Ovary (tissue), 9 donors: ENCODE results near the gene OSBPL1A. TPM values are rescaled to one million over a fixed set of nuclear protein-coding genes. Genes with fewer than 3 reads are reported as not detected.

ENCODE experiments used
- DNase-seq, 5 donors: peaks; one replicate each; pipeline ENCODE4 v3.0.0-alpha.2; 2019 to 2020
- H3K27ac ChIP-seq, 2 donors: fragments of 200-600 bp; one replicate each; pipeline versions ENCODE4 v1.5.1 to v1.8.0; 2019 to 2022
- H3K27me3 ChIP-seq: fragments of 200-600 bp; one replicate; pipeline ENCODE4 v1.8.0; 2022
- H3K36me3 ChIP-seq: fragments of 200-600 bp; sonication (generic); one replicate; pipeline ENCODE4 v1.5.1; 2019
- H3K4me1 ChIP-seq: one replicate; pipeline ENCODE4 v1.8.1; 2013; ENCODE audit warnings: mild to moderate bottlenecking, moderate library complexity; ENCODE audit not compliant: insufficient read depth
- H3K4me3 ChIP-seq: fragments of 200-600 bp; sonication (generic); one replicate; pipeline ENCODE4 v1.5.1; 2017
- H3K9me3 ChIP-seq, 2 donors: fragments of 200-600 bp in 1 of 2; sonication (generic) in 1 of 2; one replicate each; pipeline versions ENCODE4 v1.5.1 to v1.8.1; 2013 to 2019; ENCODE audit warnings: mild to moderate bottlenecking in 1 of 2, moderate library complexity in 1 of 2
- CTCF ChIP-seq, 3 donors: fragments of 450-650 bp in 2 of 3; fragments of 200-600 bp in 1 of 3; IDR thresholded peaks; one replicate each; pipeline versions ENCODE4 v1.5.1 to v1.8.0; 2016 to 2022; ENCODE audit warnings: antibody characterized with exemption in 3 of 3, mild to moderate bottlenecking in 1 of 3
- EP300 ChIP-seq: sonication (generic); formaldehyde crosslinking; IDR thresholded peaks from one replicate; pipeline ENCODE4 v1.6.1; 2017; ENCODE audit warnings: antibody characterized with exemption
- POLR2A ChIP-seq: fragments of 450-650 bp; IDR thresholded peaks from one replicate; pipeline ENCODE4 v1.6.1; 2017; ENCODE audit warnings: antibody characterized with exemption, mild to moderate bottlenecking, moderate library complexity
- WGBS, 3 donors: extraction: QIAGEN DNeasy Blood & Tissue Kit in 1 of 3; methylation state at CpG; one replicate each; pipeline versions ENCODE4 v1.1.5 to v1.1.7; 2013 to 2017; 5-methylcytosine and 5-hydroxymethylcytosine counted together
- intact Hi-C, 4 donors: fragments of 100-400 bp; cut with DNase I; formaldehyde crosslinking; loops; one replicate each; pipeline versions ENCODE4 v1.11.0 to v1.15.1; 2022 to 2023
- polyA plus RNA-seq, 2 donors: library from polyadenylated mRNA; stranded (reverse); fragments of 200-250 nt in 1 of 2; fragments of 350-450 nt in 1 of 2; fragmentation: Illumina TruSeq in 1 of 2; extraction: RNeasy Lipid Tissue Mini Kit (QIAGEN cat#74804) in 1 of 2; gene quantifications; one replicate each; pipeline ENCODE4 v1.2.3, GENCODE V29; 2013 to 2014
- total RNA-seq, 7 donors: library from RNA; depleted of rRNA in 2 of 7; stranded (reverse); fragments of >200 nt in 2 of 7; fragmentation: NEBNext Ultra II Directional in 3 of 7; extraction: Animal tissue kit (Norgen Biotek cat#: 25700) in 3 of 7; gene quantifications; one replicate each; pipeline versions ENCODE4 v1.1.0 to v1.2.4, GENCODE V29; 2016 to 2023
- donor health status: DM: no; HTN: no; CAD: no; lungs with moderate emphysema.
- donor health status: DM: no; HTN: no; CAD: no.
- donor health status: Bipolar disorder and iron deficiency.
- donor health status: DM: yes; HTN: yes; CAD: no.
- donor health status: DM: no; HTN: no; CAD: no.
- donor health status: DM: yes; HTN: yes; CAD: no.

OSBPL1A gene
- total and polyA plus RNA-seq, 9 donors: 28.1 to 68.9 (median 40.2) TPM

GRCh38 chr18:24189664-24190346, 207.8 kb downstream of the OSBPL1A start:
- no peak overlapping the region for H3K27ac ChIP-seq
- 88 to 92% (median 91%) methylated on average over 15 of the region's 15 CpGs for WGBS, 3 donors
- no peaks in the 10 kb centered on the region for H3K27me3 ChIP-seq
- no peak overlapping the region for H3K4me3 ChIP-seq
- H3K36me3 ChIP-seq: no peaks in the 10 kb centered on the region
- H3K9me3 ChIP-seq: no peaks in the 10 kb centered on the region
- TF ChIP-seq POLR2A (no peak), CTCF (IDR thresholded peaks at IDR 0.05) (no peak), EP300 (no peak)
- DNase-seq: no peak
- peaks cover 2% of the 10 kb centered on the region for H3K4me1 ChIP-seq
- intact Hi-C loops: no loop called here

GRCh38 chr18:24189007-24189528, 208.6 kb downstream of the OSBPL1A start:
- Histone ChIP-seq H3K27ac (no peak overlapping the region), H3K27me3 (no peaks in the 10 kb centered on the region), H3K9me3 (no peaks in the 10 kb centered on the region), H3K4me1 (peaks cover 2% of the 10 kb centered on the region), H3K36me3 (no peaks in the 10 kb centered on the region), H3K4me3 (no peak overlapping the region)
- 32 to 58% (median 42%) methylated on average over 6 of the region's 6 CpGs for WGBS, 3 donors
- intact Hi-C loops: no loop called here
- no peak for DNase-seq
- TF ChIP-seq CTCF (IDR thresholded peaks at IDR 0.05): no peak
- TF ChIP-seq EP300: no peak
- TF ChIP-seq POLR2A: no peak

GRCh38 chr18:24188120-24188519, 209.5 kb downstream of the OSBPL1A start:
- no peak overlapping the region for H3K27ac ChIP-seq
- no peak overlapping the region for H3K4me3 ChIP-seq
- H3K27me3 ChIP-seq: no peaks in the 10 kb centered on the region
- peaks cover 2% of the 10 kb centered on the region for H3K4me1 ChIP-seq
- H3K36me3 ChIP-seq: no peaks in the 10 kb centered on the region
- 75 to 89% (median 76%) methylated on average over 5 of the region's 5 CpGs for WGBS, 3 donors
- intact Hi-C loops: no loop called here
- no peaks in the 10 kb centered on the region for H3K9me3 ChIP-seq
- no peak for TF ChIP-seq CTCF (IDR thresholded peaks at IDR 0.05)
- TF ChIP-seq POLR2A: no peak
- no peak for TF ChIP-seq EP300
- DNase-seq: no peak

- Histone ChIP-seq H3K27ac (no peak overlapping the region), H3K4me3 (no peak overlapping the region), H3K9me3 (no peaks in the 10 kb centered on the region), H3K27me3 (no peaks in the 10 kb centered on the region), H3K36me3 (no peaks in the 10 kb centered on the region), H3K4me1 (peaks cover 2% of the 10 kb centered on the region)
- DNase-seq: no peak
- no peak for TF ChIP-seq EP300
- TF ChIP-seq CTCF (IDR thresholded peaks at IDR 0.05): no peak
- 81 to 95% (median 93%) methylated on average over 1 of the region's 1 CpG for WGBS, 3 donors
- intact Hi-C loops: no loop called here
These were observed 209.9 kb downstream of the OSBPL1A start for GRCh38 chr18:24187689-24188088.
